DOHH2 (cell line): ENCODE results near the gene GOSR2.

Experiments used
- H3F3A ChIP-seq: fragments of 200-600 bp; sonication (generic), shearing (Covaris generic); 2 replicates; pipeline ENCODE4 v1.6.0; 2016; ENCODE audit warnings: antibody characterized with exemption, mild to moderate bottlenecking; ENCODE audit not compliant: control insufficient read depth, insufficient read depth
- H3K27ac ChIP-seq: fragments of 200-600 bp; sonication (generic); 2 replicates; pipeline ENCODE4 v1.5.1; 2014; ENCODE audit warnings: low read depth, mild to moderate bottlenecking, low read length, moderate library complexity
- H3K27me3 ChIP-seq: fragments of 200-600 bp; sonication (generic); 2 replicates; pipeline ENCODE4 v1.6.1; 2014; ENCODE audit warnings: mild to moderate bottlenecking, low read length, mixed read lengths; ENCODE audit not compliant: control insufficient read depth
- H3K36me3 ChIP-seq: fragments of 200-600 bp; sonication (generic); 2 replicates; pipeline ENCODE4 v1.6.1; 2014; ENCODE audit warnings: mild to moderate bottlenecking, low read length, moderate library complexity, mixed read lengths; ENCODE audit not compliant: control insufficient read depth
- H3K4me1 ChIP-seq: fragments of 200-600 bp; sonication (generic); 2 replicates; pipeline ENCODE4 v1.6.1; 2014; ENCODE audit warnings: mild to moderate bottlenecking, low read length, mixed read lengths; ENCODE audit not compliant: control insufficient read depth
- H3K4me2 ChIP-seq: fragments of 200-600 bp; sonication (generic); 2 replicates; pipeline ENCODE4 v1.6.0; 2014; ENCODE audit warnings: mild to moderate bottlenecking, low read length, moderate library complexity
- H3K4me3 ChIP-seq: fragments of 200-600 bp; sonication (generic); 2 replicates; pipeline ENCODE4 v1.5.1; 2014; ENCODE audit warnings: mild to moderate bottlenecking, low read length, mixed read lengths
- H3K79me2 ChIP-seq: fragments of 200-600 bp; sonication (generic); 2 replicates; pipeline ENCODE4 v1.6.1; 2014; ENCODE audit warnings: mild to moderate bottlenecking, low read length, mixed read lengths; ENCODE audit not compliant: control insufficient read depth
- H3K9me2 ChIP-seq: fragments of 200-600 bp; sonication (generic); replicated peaks from 2 replicates; pipeline ENCODE4 v1.6.1; 2014; ENCODE audit warnings: mild to moderate bottlenecking, low read length, mixed read lengths; ENCODE audit not compliant: control insufficient read depth
- H3K9me3 ChIP-seq: fragments of 200-600 bp; sonication (generic); 2 replicates; pipeline ENCODE4 v1.6.1; 2014; ENCODE audit warnings: antibody characterized with exemption, low read length, mixed read lengths; ENCODE audit not compliant: control insufficient read depth, insufficient read depth
- H4K20me1 ChIP-seq: fragments of 200-600 bp; sonication (generic); 2 replicates; pipeline ENCODE4 v1.6.0; 2014; ENCODE audit warnings: low read depth, mild to moderate bottlenecking, antibody characterized with exemption, low read length, moderate library complexity; ENCODE audit not compliant: control insufficient read depth, insufficient read depth
- CTCF ChIP-seq: fragments of 200-600 bp; sonication (generic); IDR thresholded peaks from one replicate; pipeline ENCODE4 v1.5.1; 2014; ENCODE audit warnings: antibody characterized with exemption, mild to moderate bottlenecking, low read depth, low read length; ENCODE audit not compliant: poor library complexity, severe bottlenecking
- EZH2phosphoT487 ChIP-seq: fragments of 200-600 bp; sonication (generic); IDR thresholded peaks from 2 replicates; pipeline ENCODE4 v1.6.1; 2017; ENCODE audit warnings: borderline replicate concordance, mild to moderate bottlenecking, antibody characterized with exemption, low read length, moderate library complexity, mixed read lengths

Gene GOSR2

GRCh38 chr17:46935658-46936266, 12.8 kb downstream of the GOSR2 start:
- Histone ChIP-seq H3F3A (peaks cover 6% of the 10 kb centered on the region), H3K9me2 (no peaks in the 10 kb centered on the region), H3K9me3 (no peaks in the 10 kb centered on the region), H3K4me1 (no peaks in the 10 kb centered on the region), H3K27ac (no peak overlapping the region), H3K27me3 (no peaks in the 10 kb centered on the region), H3K4me3 (no peak overlapping the region), H3K36me3 (peaks cover 91% of the 10 kb centered on the region), H3K4me2 (no peak overlapping the region), H4K20me1 (no peaks in the 10 kb centered on the region), H3K79me2 (no peaks in the 10 kb centered on the region)
- TF ChIP-seq CTCF (no peak), EZH2phosphoT487 (no peak)

GRCh38 chr17:46940692-46941404, 17.9 kb downstream of the GOSR2 start:
- Histone ChIP-seq H3K79me2 (no peaks in the 10 kb centered on the region), H3K36me3 (peaks cover 55% of the 10 kb centered on the region), H3K4me1 (no peaks in the 10 kb centered on the region), H3F3A (peaks cover 10% of the 10 kb centered on the region), H3K9me2 (no peaks in the 10 kb centered on the region), H3K27me3 (no peaks in the 10 kb centered on the region), H4K20me1 (no peaks in the 10 kb centered on the region), H3K4me3 (no peak overlapping the region), H3K27ac (no peak overlapping the region), H3K9me3 (no peaks in the 10 kb centered on the region), H3K4me2 (no peak overlapping the region)
- TF ChIP-seq EZH2phosphoT487 = no peak
- TF ChIP-seq CTCF = peak; percentile 90

GRCh38 chr17:46942441-46943217, 19.7 kb downstream of the GOSR2 start:
- Histone ChIP-seq H3K4me3 (no peak overlapping the region), H3K9me2 (no peaks in the 10 kb centered on the region), H3K4me1 (no peaks in the 10 kb centered on the region), H3K4me2 (no peak overlapping the region), H3K27me3 (no peaks in the 10 kb centered on the region), H3K79me2 (no peaks in the 10 kb centered on the region), H3K36me3 (peaks cover 40% of the 10 kb centered on the region), H4K20me1 (no peaks in the 10 kb centered on the region), H3F3A (peaks cover 10% of the 10 kb centered on the region), H3K9me3 (no peaks in the 10 kb centered on the region), H3K27ac (no peak overlapping the region)
- no peak for TF ChIP-seq EZH2phosphoT487
- peak; percentile 97 for TF ChIP-seq CTCF
